ENCODE data around the gene FGF14.
"Not testable (repeated sequence)": the region's sequence is repeated elsewhere in the genome, so short reads cannot be mapped to it uniquely, and the experiment has no call there.

FGF14 gene

GRCh38 chr13:102127153-102127552, 274.7 kb downstream of the FGF14 start:
- no peak for DNase-seq

- no peak for DNase-seq
These were observed 279.7 kb downstream of the FGF14 start for GRCh38 chr13:102122147-102122546.

- DNase-seq, result no peak
These were observed 284.5 kb downstream of the FGF14 start for GRCh38 chr13:102117175-102117831.

- DNase-seq, result no peak
These were observed 298.4 kb downstream of the FGF14 start for GRCh38 chr13:102103469-102103868.

GRCh38 chr13:102100234-102100633, 301.6 kb downstream of the FGF14 start:
- DNase-seq, result no peak

- DNase-seq, result no peak
These were observed 304.1 kb downstream of the FGF14 start for GRCh38 chr13:102097708-102098107.

- DNase-seq, result not testable (repeated sequence)
These were observed 308.6 kb downstream of the FGF14 start for GRCh38 chr13:102093288-102093687.

- no peak for DNase-seq
These were observed 310.6 kb downstream of the FGF14 start for GRCh38 chr13:102091231-102091630.

- no peak for DNase-seq
These were observed 311.3 kb downstream of the FGF14 start for GRCh38 chr13:102090532-102090931.

- no peak for DNase-seq
These were observed 312.1 kb downstream of the FGF14 start for GRCh38 chr13:102089722-102090121.

- DNase-seq, result no peak
These were observed 312.7 kb downstream of the FGF14 start for GRCh38 chr13:102089177-102089576.

GRCh38 chr13:102073251-102073650, 328.6 kb downstream of the FGF14 start:
- no peak for DNase-seq

GRCh38 chr13:102071711-102072110, 330.1 kb downstream of the FGF14 start:
- DNase-seq, result no peak

GRCh38 chr13:102068323-102068722, 333.5 kb downstream of the FGF14 start:
- not testable (repeated sequence) for DNase-seq

GRCh38 chr13:102055090-102055779, 346.6 kb downstream of the FGF14 start:
- no peak for DNase-seq

- no peak for DNase-seq
These were observed 352.0 kb downstream of the FGF14 start for GRCh38 chr13:102049853-102050252.

- no peak for DNase-seq
These were observed 356.1 kb downstream of the FGF14 start for GRCh38 chr13:102045731-102046130.

GRCh38 chr13:102042746-102043145, 359.1 kb downstream of the FGF14 start:
- DNase-seq, result no peak

- no peak for DNase-seq
These were observed 360.3 kb downstream of the FGF14 start for GRCh38 chr13:102041544-102041943.

- DNase-seq, result no peak
These were observed 361.0 kb downstream of the FGF14 start for GRCh38 chr13:102040812-102041211.

GRCh38 chr13:102039264-102039663, 362.6 kb downstream of the FGF14 start:
- no peak for DNase-seq

GRCh38 chr13:102038787-102039186, 363.1 kb downstream of the FGF14 start:
- no peak for DNase-seq

- DNase-seq, result no peak
These were observed 365.9 kb downstream of the FGF14 start for GRCh38 chr13:102035969-102036368.

GRCh38 chr13:102033857-102034331, 368.0 kb downstream of the FGF14 start:
- no peak for DNase-seq
